ENCODE data around the gene CCDC169.
"Not testable (repeated sequence)": the region's sequence is repeated elsewhere in the genome, so short reads cannot be mapped to it uniquely, and the experiment has no call there.

CCDC169 gene

GRCh38 chr13:36313047-36313969, 15.7 kb upstream of the CCDC169 start:
- H3K4me1 ChIP-seq (ENCODE audit: control insufficient read depth in 1 of 2, insufficient read depth in 2 of 2, low read length in 2 of 2), result no peaks in the 10 kb centered on the region
- H3K4me3 ChIP-seq (ENCODE audit: low read depth in 1 of 2, low read length in 2 of 2), result no peak overlapping the region
- H3K9me3 ChIP-seq (ENCODE audit: control insufficient read depth in 1 of 2, low read length in 2 of 2), result no peaks in the 10 kb centered on the region
- peaks cover 11 to 47% of the 10 kb centered on the region in 2 donors for H3K36me3 ChIP-seq (ENCODE audit: control insufficient read depth in 1 of 2, insufficient read depth in 2 of 2, low read length in 2 of 2)
- no peaks in the 10 kb centered on the region for H3K27me3 ChIP-seq (ENCODE audit: low read depth, low read length)
- H3K27ac ChIP-seq (ENCODE audit: low read length), result no peak overlapping the region

GRCh38 chr13:36310417-36311108, 12.9 kb upstream of the CCDC169 start:
- H3K4me3 ChIP-seq (ENCODE audit: low read depth in 1 of 2, low read length in 2 of 2), result no peak overlapping the region
- no peaks in the 10 kb centered on the region for H3K27me3 ChIP-seq (ENCODE audit: low read depth, low read length)
- H3K4me1 ChIP-seq (ENCODE audit: control insufficient read depth in 1 of 2, insufficient read depth in 2 of 2, low read length in 2 of 2), result no peaks in the 10 kb centered on the region
- H3K27ac ChIP-seq (ENCODE audit: low read length), result no peak overlapping the region
- peaks cover 11 to 56% of the 10 kb centered on the region in 2 donors for H3K36me3 ChIP-seq (ENCODE audit: control insufficient read depth in 1 of 2, insufficient read depth in 2 of 2, low read length in 2 of 2)
- no peaks in the 10 kb centered on the region for H3K9me3 ChIP-seq (ENCODE audit: control insufficient read depth in 1 of 2, low read length in 2 of 2)

GRCh38 chr13:36302289-36302688, 4.7 kb upstream of the CCDC169 start:
- Histone ChIP-seq H3K36me3 (ENCODE audit: control insufficient read depth in 1 of 2, insufficient read depth in 2 of 2, low read length in 2 of 2) (peaks cover 9 to 10% of the 10 kb centered on the region in 2 donors), H3K27me3 (ENCODE audit: low read depth, low read length) (no peaks in the 10 kb centered on the region), H3K27ac (ENCODE audit: low read length) (no peak overlapping the region), H3K4me3 (ENCODE audit: low read depth in 1 of 2, low read length in 2 of 2) (no peak overlapping the region), H3K9me3 (ENCODE audit: control insufficient read depth in 1 of 2, low read length in 2 of 2) (no peaks in the 10 kb centered on the region), H3K4me1 (ENCODE audit: control insufficient read depth in 1 of 2, insufficient read depth in 2 of 2, low read length in 2 of 2) (no peaks in the 10 kb centered on the region)

GRCh38 chr13:36299469-36299868, 1.9 kb upstream of the CCDC169 start:
- not testable (repeated sequence) for H3K4me3 ChIP-seq (ENCODE audit: low read depth in 1 of 2, low read length in 2 of 2); H3K4me1 ChIP-seq (ENCODE audit: control insufficient read depth in 1 of 2, insufficient read depth in 2 of 2, low read length in 2 of 2); H3K27me3 ChIP-seq (ENCODE audit: low read depth, low read length); H3K36me3 ChIP-seq (ENCODE audit: control insufficient read depth in 1 of 2, insufficient read depth in 2 of 2, low read length in 2 of 2); H3K27ac ChIP-seq (ENCODE audit: low read length); H3K9me3 ChIP-seq (ENCODE audit: control insufficient read depth in 1 of 2, low read length in 2 of 2)

GRCh38 chr13:36298535-36299068, 988 bp upstream of the CCDC169 start:
- H3K9me3 ChIP-seq (ENCODE audit: control insufficient read depth in 1 of 2, low read length in 2 of 2), result no peaks in the 10 kb centered on the region
- no peaks in the 10 kb centered on the region for H3K4me1 ChIP-seq (ENCODE audit: control insufficient read depth in 1 of 2, insufficient read depth in 2 of 2, low read length in 2 of 2)
- no peak overlapping the region for H3K27ac ChIP-seq (ENCODE audit: low read length)
- peaks cover 0 to 1% of the 10 kb centered on the region in 2 donors for H3K36me3 ChIP-seq (ENCODE audit: control insufficient read depth in 1 of 2, insufficient read depth in 2 of 2, low read length in 2 of 2)
- no peaks in the 10 kb centered on the region for H3K27me3 ChIP-seq (ENCODE audit: low read depth, low read length)
- peak overlapping the region; percentile 78 to 81 for H3K4me3 ChIP-seq (ENCODE audit: low read depth in 1 of 2, low read length in 2 of 2)

- Histone ChIP-seq H3K4me3 (ENCODE audit: low read depth in 1 of 2, low read length in 2 of 2) (no peak overlapping the region), H3K36me3 (ENCODE audit: control insufficient read depth in 1 of 2, insufficient read depth in 2 of 2, low read length in 2 of 2) (no peaks in the 10 kb centered on the region), H3K27me3 (ENCODE audit: low read depth, low read length) (no peaks in the 10 kb centered on the region), H3K9me3 (ENCODE audit: control insufficient read depth in 1 of 2, low read length in 2 of 2) (peaks cover 0 to 3% of the 10 kb centered on the region in 2 donors), H3K27ac (ENCODE audit: low read length) (no peak overlapping the region), H3K4me1 (ENCODE audit: control insufficient read depth in 1 of 2, insufficient read depth in 2 of 2, low read length in 2 of 2) (no peaks in the 10 kb centered on the region)
Measured at GRCh38 chr13:36294096-36294495, 3.5 kb downstream of the CCDC169 start.

- Histone ChIP-seq H3K9me3 (ENCODE audit: control insufficient read depth in 1 of 2, low read length in 2 of 2) (peaks cover 0 to 3% of the 10 kb centered on the region in 2 donors), H3K27ac (ENCODE audit: low read length) (no peak overlapping the region), H3K36me3 (ENCODE audit: control insufficient read depth in 1 of 2, insufficient read depth in 2 of 2, low read length in 2 of 2) (no peaks in the 10 kb centered on the region), H3K4me3 (ENCODE audit: low read depth in 1 of 2, low read length in 2 of 2) (no peak overlapping the region), H3K4me1 (ENCODE audit: control insufficient read depth in 1 of 2, insufficient read depth in 2 of 2, low read length in 2 of 2) (no peaks in the 10 kb centered on the region), H3K27me3 (ENCODE audit: low read depth, low read length) (no peaks in the 10 kb centered on the region)
Measured at GRCh38 chr13:36293497-36293896, 4.1 kb downstream of the CCDC169 start.

- Histone ChIP-seq H3K27me3 (ENCODE audit: low read depth, low read length) (no peaks in the 10 kb centered on the region), H3K4me1 (ENCODE audit: control insufficient read depth in 1 of 2, insufficient read depth in 2 of 2, low read length in 2 of 2) (no peaks in the 10 kb centered on the region), H3K36me3 (ENCODE audit: control insufficient read depth in 1 of 2, insufficient read depth in 2 of 2, low read length in 2 of 2) (no peaks in the 10 kb centered on the region), H3K4me3 (ENCODE audit: low read depth in 1 of 2, low read length in 2 of 2) (no peak overlapping the region), H3K27ac (ENCODE audit: low read length) (no peak overlapping the region), H3K9me3 (ENCODE audit: control insufficient read depth in 1 of 2, low read length in 2 of 2) (peaks cover 0 to 3% of the 10 kb centered on the region in 2 donors)
Measured at GRCh38 chr13:36288794-36289391, 8.7 kb downstream of the CCDC169 start.

- Histone ChIP-seq H3K9me3 (ENCODE audit: control insufficient read depth in 1 of 2, low read length in 2 of 2) (peaks cover 0 to 3% of the 10 kb centered on the region in 2 donors), H3K27ac (ENCODE audit: low read length) (no peak overlapping the region), H3K36me3 (ENCODE audit: control insufficient read depth in 1 of 2, insufficient read depth in 2 of 2, low read length in 2 of 2) (no peaks in the 10 kb centered on the region), H3K27me3 (ENCODE audit: low read depth, low read length) (no peaks in the 10 kb centered on the region), H3K4me3 (ENCODE audit: low read depth in 1 of 2, low read length in 2 of 2) (no peak overlapping the region), H3K4me1 (ENCODE audit: control insufficient read depth in 1 of 2, insufficient read depth in 2 of 2, low read length in 2 of 2) (no peaks in the 10 kb centered on the region)
Measured at GRCh38 chr13:36286006-36286405, 11.6 kb downstream of the CCDC169 start.

- H3K4me3 ChIP-seq (ENCODE audit: low read depth in 1 of 2, low read length in 2 of 2), result no peak overlapping the region
- no peaks in the 10 kb centered on the region for H3K4me1 ChIP-seq (ENCODE audit: control insufficient read depth in 1 of 2, insufficient read depth in 2 of 2, low read length in 2 of 2)
- no peaks in the 10 kb centered on the region for H3K36me3 ChIP-seq (ENCODE audit: control insufficient read depth in 1 of 2, insufficient read depth in 2 of 2, low read length in 2 of 2)
- H3K9me3 ChIP-seq (ENCODE audit: control insufficient read depth in 1 of 2, low read length in 2 of 2), result no peaks in the 10 kb centered on the region
- no peak overlapping the region for H3K27ac ChIP-seq (ENCODE audit: low read length)
- H3K27me3 ChIP-seq (ENCODE audit: low read depth, low read length), result no peaks in the 10 kb centered on the region
Measured at GRCh38 chr13:36282821-36283432, 14.7 kb downstream of the CCDC169 start.

Measured in muscle layer of duodenum (tissue), 2 donors.